Measurements from ENCODE around the gene NT5C. TPM values are rescaled to one million over a fixed set of nuclear protein-coding genes. Genes with fewer than 3 reads are reported as not detected.
"Not testable (repeated sequence)": the region's sequence is repeated elsewhere in the genome, so short reads cannot be mapped to it uniquely, and the experiment has no call there.

NT5C gene
- total RNA-seq, 1 donor, result 48.1 TPM

GRCh38 chr17:75130632-75131277 lies 787 bp downstream of the NT5C start:
- H3K36me3 ChIP-seq (ENCODE audit: insufficient read depth, low read length), result peaks cover 23% of the 10 kb centered on the region
- TF ChIP-seq CTCF (IDR thresholded peaks at IDR 0.05; ENCODE audit: extremely low read depth, low read depth, low read length), result peak; percentile 58
- H3K27me3 ChIP-seq (ENCODE audit: insufficient read depth, low read length), result no peaks in the 10 kb centered on the region
- H3K4me1 ChIP-seq (ENCODE audit: insufficient read depth, low read length), result peaks cover 7% of the 10 kb centered on the region
- peak; percentile 91 for DNase-seq (ENCODE audit: insufficient read length, low spot score, missing footprints)
- peak overlapping the region; percentile 93 for H3K4me2 ChIP-seq (ENCODE audit: insufficient read depth, low read length)
- H3K27ac ChIP-seq (ENCODE audit: low read depth, low read length), result peak overlapping the region; percentile 8
- peak overlapping the region; percentile 90 for H2AFZ ChIP-seq (ENCODE audit: low read length)
- peaks cover 4% of the 10 kb centered on the region for H4K20me1 ChIP-seq (ENCODE audit: insufficient read depth, low read length)
- no peaks in the 10 kb centered on the region for H3K9me3 ChIP-seq (ENCODE audit: low read depth, low read length)
- peak overlapping the region; percentile 88 for H3K4me3 ChIP-seq (ENCODE audit: insufficient read depth, low read length)
- peaks cover 4% of the 10 kb centered on the region for H3K79me2 ChIP-seq (ENCODE audit: insufficient read depth, low read length)

DNA sequence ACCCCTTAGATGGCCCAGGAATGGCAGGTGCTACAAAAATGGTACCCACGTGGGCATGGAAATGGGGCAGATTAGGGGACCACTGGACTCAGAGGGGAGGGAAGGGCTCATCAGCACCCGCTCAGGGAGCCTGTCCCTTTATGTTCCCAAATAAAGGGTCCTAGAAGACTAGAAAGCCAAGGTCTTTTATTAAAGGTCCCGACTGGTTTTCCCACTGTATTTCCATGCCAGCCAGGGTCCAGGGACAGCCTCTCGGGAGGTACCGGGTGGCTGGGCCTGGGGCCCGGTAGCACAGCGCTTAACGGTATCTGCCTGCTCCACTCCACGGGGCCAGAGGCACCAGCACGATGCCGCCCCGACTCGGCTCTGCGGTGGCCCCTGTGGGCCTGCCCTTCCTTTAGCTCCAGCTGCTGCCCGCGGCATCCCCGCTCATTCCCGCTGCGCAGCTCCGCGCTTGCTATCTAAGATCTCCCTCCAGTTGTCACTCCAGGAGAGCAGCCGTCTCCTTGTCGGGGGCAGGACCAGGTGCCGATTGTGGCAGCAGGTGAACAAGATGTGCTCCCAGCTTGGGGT lies 1.4 kb downstream of the NT5C start:
- no peak overlapping the region for H3K27ac ChIP-seq (ENCODE audit: low read depth, low read length)
- no peaks in the 10 kb centered on the region for H3K9me3 ChIP-seq (ENCODE audit: low read depth, low read length)
- peak overlapping the region; percentile 93 for H3K4me2 ChIP-seq (ENCODE audit: insufficient read depth, low read length)
- peaks cover 17% of the 10 kb centered on the region for H3K36me3 ChIP-seq (ENCODE audit: insufficient read depth, low read length)
- no peak for TF ChIP-seq CTCF (IDR thresholded peaks at IDR 0.05; ENCODE audit: extremely low read depth, low read depth, low read length)
- H3K79me2 ChIP-seq (ENCODE audit: insufficient read depth, low read length), result peaks cover 4% of the 10 kb centered on the region
- no peaks in the 10 kb centered on the region for H3K27me3 ChIP-seq (ENCODE audit: insufficient read depth, low read length)
- H4K20me1 ChIP-seq (ENCODE audit: insufficient read depth, low read length), result peaks cover 4% of the 10 kb centered on the region
- no peak overlapping the region for H2AFZ ChIP-seq (ENCODE audit: low read length)
- DNase-seq (ENCODE audit: insufficient read length, low spot score, missing footprints), result peak; percentile 71
- peak overlapping the region; percentile 88 for H3K4me3 ChIP-seq (ENCODE audit: insufficient read depth, low read length)
- H3K4me1 ChIP-seq (ENCODE audit: insufficient read depth, low read length), result peaks cover 7% of the 10 kb centered on the region

GRCh38 chr17:75129576-75129975 lies 2.0 kb downstream of the NT5C start:
- Histone ChIP-seq H3K9me3 (ENCODE audit: low read depth, low read length) (no peaks in the 10 kb centered on the region), H4K20me1 (ENCODE audit: insufficient read depth, low read length) (peaks cover 4% of the 10 kb centered on the region), H3K79me2 (ENCODE audit: insufficient read depth, low read length) (peaks cover 4% of the 10 kb centered on the region), H3K27me3 (ENCODE audit: insufficient read depth, low read length) (no peaks in the 10 kb centered on the region), H3K4me2 (ENCODE audit: insufficient read depth, low read length) (no peak overlapping the region), H3K36me3 (ENCODE audit: insufficient read depth, low read length) (peaks cover 12% of the 10 kb centered on the region), H3K27ac (ENCODE audit: low read depth, low read length) (no peak overlapping the region), H3K4me1 (ENCODE audit: insufficient read depth, low read length) (peaks cover 7% of the 10 kb centered on the region), H3K4me3 (ENCODE audit: insufficient read depth, low read length) (no peak overlapping the region), H2AFZ (ENCODE audit: low read length) (no peak overlapping the region)
- peak; percentile 34 for DNase-seq (ENCODE audit: insufficient read length, low spot score, missing footprints)
- TF ChIP-seq CTCF (IDR thresholded peaks at IDR 0.05; ENCODE audit: extremely low read depth, low read depth, low read length), result no peak

- H3K27ac ChIP-seq (ENCODE audit: low read depth, low read length), result no peak overlapping the region
Measured at GRCh38 chr17:75128694-75129505, 2.6 kb downstream of the NT5C start.

GRCh38 chr17:75127936-75128335 lies 3.6 kb downstream of the NT5C start:
- H3K36me3 ChIP-seq (ENCODE audit: insufficient read depth, low read length), result peaks cover 11% of the 10 kb centered on the region
- not testable (repeated sequence) for H3K27ac ChIP-seq (ENCODE audit: low read depth, low read length); H3K4me1 ChIP-seq (ENCODE audit: insufficient read depth, low read length); H3K4me2 ChIP-seq (ENCODE audit: insufficient read depth, low read length); H3K27me3 ChIP-seq (ENCODE audit: insufficient read depth, low read length); H3K4me3 ChIP-seq (ENCODE audit: insufficient read depth, low read length); H3K79me2 ChIP-seq (ENCODE audit: insufficient read depth, low read length); H3K9me3 ChIP-seq (ENCODE audit: low read depth, low read length); H4K20me1 ChIP-seq (ENCODE audit: insufficient read depth, low read length); H2AFZ ChIP-seq (ENCODE audit: low read length); DNase-seq (ENCODE audit: insufficient read length, low spot score, missing footprints)

More at GRCh38 chr17:75128694-75129505, 2.6 kb downstream of the NT5C start:
- TF ChIP-seq CTCF (IDR thresholded peaks at IDR 0.05; ENCODE audit: extremely low read depth, low read depth, low read length), result no peak
- Histone ChIP-seq H2AFZ (ENCODE audit: low read length) (no peak overlapping the region), H4K20me1 (ENCODE audit: insufficient read depth, low read length) (peaks cover 4% of the 10 kb centered on the region), H3K36me3 (ENCODE audit: insufficient read depth, low read length) (peaks cover 11% of the 10 kb centered on the region), H3K4me3 (ENCODE audit: insufficient read depth, low read length) (no peak overlapping the region), H3K9me3 (ENCODE audit: low read depth, low read length) (no peaks in the 10 kb centered on the region), H3K27me3 (ENCODE audit: insufficient read depth, low read length) (no peaks in the 10 kb centered on the region), H3K4me1 (ENCODE audit: insufficient read depth, low read length) (peaks cover 7% of the 10 kb centered on the region), H3K4me2 (ENCODE audit: insufficient read depth, low read length) (no peak overlapping the region), H3K79me2 (ENCODE audit: insufficient read depth, low read length) (peaks cover 4% of the 10 kb centered on the region)
- DNase-seq (ENCODE audit: insufficient read length, low spot score, missing footprints), result peak; percentile 44
